SH-SY5Y (cell line): ENCODE data around the gene WWOX.

Source experiments
- GATA2 ChIP-seq: IDR thresholded peaks from 2 replicates; pipeline ENCODE4 v1.6.1; 2011; ENCODE audit warnings: mild to moderate bottlenecking, low read depth, low read length
- GATA3 ChIP-seq: IDR thresholded peaks from 2 replicates; pipeline ENCODE4 v1.6.1; 2011; ENCODE audit warnings: low read depth, mild to moderate bottlenecking, low read length, moderate library complexity

DNA sequence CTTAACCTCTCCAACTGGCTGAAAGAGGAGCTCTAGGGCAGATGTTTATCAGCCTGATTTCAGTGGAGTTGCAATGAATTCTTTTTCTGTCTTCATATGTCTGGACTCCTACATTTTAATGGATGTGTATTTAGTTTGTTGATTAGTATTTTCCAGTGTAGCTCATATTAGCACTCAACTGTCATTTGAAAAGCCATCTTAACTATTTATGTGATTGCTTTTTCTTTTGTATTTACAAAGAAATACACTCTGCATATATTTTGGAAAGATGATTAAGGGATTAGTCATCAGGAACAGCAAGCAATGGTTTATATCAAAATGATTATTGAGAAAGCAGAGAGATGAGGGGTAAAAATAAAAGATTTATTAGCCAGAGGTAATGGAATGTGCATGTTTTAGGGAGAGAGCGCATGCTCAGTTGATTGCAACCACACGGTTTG lies 71.1 kb downstream of the WWOX start:
- no peak; the same call in 1 of the 2 replicates for TF ChIP-seq GATA2
- no peak for TF ChIP-seq GATA3
